ENCODE results near the gene AGPAT3.
A peak's percentile ranks its signal among the peaks of the same experiment; 100 is the strongest.

Gene AGPAT3

DNA sequence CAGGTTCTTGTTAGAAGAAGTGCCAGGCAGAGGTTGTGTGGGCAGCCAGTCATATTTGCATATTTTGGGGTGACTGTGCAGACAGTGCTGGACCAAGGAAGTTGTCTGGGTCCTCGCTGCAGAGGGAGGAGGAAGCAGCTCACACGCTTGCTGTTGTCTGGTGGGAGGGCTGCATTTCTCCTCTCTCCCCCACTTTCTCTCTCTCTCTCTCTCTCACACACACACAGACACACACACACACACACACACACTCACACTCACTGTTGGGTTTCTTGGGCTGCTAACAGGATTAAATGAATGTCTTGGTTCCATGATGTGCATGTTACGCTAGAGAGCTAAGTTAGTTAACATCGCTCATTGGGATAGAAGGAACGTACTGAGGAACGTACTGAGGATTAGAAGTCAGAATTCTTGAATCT lies 72.9 kb downstream of the AGPAT3 start:
- DNase-seq (ENCODE audit: low spot score), result no peak

DNA sequence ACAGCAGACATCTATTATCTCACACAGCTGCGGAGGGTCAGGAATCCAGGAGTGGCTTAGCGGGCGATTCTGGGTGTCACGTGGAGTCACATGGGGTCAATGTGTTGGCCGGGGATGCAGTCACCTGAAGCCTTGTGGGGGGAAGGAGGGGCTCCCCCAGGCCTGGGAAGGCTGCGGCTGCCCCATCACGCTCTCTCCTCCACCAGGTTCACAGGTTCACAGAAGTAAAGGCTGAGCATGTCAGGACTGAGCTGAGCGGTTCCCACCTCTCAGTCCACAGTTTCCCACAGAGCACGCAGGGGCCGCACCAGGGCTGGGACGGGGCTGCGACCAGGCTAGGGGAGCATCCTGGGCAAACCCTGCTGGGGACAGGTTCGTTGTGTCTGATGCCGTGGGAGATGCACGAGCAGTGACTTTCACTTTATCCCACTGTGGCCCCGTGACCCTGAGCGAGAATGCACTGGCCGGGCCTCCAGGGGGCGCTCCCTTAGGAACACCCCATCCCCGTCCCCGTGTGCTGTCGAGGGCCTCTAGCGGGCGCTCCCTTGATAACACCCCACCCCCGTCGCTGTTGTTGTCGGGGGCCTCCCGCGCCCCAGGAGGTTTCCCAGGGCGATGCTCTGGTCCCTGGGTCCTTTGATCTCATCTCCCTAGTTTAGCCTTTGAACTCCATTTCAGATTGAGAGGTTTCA lies 73.9 kb downstream of the AGPAT3 start:
- DNase-seq (ENCODE audit: low spot score), result peak; percentile 90

DNA sequence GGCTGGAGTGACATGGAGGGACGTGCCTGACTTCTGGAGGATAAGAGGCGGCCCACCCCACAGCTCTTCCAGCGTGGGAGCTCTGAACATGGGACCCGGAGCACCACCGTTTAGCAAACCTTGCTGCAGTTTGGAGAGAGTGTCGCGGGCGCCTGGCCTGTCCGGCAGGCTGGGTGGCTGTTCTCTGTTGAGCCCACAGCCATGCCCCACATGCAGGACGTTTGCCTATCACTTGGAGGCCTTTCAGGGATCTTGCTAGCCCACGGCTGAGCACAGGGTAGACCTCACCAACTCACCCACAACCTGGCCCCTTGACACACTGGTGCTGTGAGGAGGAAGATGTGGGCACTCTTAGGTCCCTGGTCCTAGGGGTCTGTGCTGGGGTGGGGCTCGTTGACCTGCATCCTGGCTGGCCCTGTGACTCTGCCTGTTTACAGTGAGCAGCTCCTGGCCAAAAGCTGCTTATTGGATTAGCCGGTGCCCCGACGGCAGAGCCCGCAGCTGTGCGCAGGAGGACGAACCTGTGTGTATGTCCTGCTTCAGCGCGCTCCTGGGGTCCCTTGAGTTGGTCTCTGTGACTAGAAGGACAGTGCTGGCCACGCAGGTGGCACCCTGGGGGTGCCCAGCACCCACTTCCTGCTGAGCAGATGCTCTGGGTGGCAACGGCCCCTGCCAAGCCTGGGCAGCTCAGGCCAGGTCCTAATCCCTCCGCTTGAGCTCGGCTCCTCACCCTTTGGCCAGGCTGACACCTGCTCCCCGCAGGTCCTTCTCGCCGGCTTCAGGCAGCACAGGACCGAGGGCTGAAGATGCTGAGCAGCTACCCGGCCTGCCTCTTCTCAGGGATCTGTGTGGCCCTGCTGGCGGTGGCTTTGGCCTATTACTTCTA lies 74.7 kb downstream of the AGPAT3 start:
- no peak for DNase-seq (ENCODE audit: low spot score)

DNA sequence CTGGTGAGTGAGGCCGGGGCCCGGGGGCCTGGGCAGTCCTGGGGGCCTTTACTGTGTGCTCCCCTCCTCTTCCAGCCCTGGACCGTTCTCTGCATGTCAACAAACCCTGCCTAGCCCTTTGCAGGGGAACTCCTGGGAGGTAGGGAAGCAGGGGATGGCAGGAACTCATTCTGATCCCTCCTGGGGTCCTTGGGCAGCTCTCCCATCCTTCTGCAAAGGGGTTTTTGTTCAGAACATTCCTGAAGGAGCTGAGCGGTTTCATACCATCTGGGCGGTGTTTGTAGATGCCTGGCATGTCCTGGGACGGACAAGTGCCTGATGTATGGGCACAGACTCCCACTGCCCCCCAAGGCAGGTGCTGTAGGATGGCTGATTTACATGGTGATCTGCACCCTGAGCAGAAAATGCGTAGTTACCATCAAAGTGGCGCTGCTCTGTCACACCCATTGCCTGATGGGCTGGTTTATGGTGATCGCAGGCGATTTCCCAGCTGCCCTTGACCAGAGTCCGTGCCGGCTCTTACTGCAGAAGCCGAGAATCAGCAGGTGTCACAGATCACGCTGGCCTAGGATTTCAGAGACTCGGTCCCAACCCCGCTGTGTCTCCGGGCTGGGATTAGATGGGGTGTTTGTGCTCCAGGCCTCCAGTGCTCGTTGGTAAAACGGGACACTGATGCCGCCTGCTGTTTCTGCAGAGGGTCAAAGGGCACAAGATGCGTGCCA lies 75.5 kb downstream of the AGPAT3 start:
- no peak for DNase-seq (ENCODE audit: low spot score)

DNA sequence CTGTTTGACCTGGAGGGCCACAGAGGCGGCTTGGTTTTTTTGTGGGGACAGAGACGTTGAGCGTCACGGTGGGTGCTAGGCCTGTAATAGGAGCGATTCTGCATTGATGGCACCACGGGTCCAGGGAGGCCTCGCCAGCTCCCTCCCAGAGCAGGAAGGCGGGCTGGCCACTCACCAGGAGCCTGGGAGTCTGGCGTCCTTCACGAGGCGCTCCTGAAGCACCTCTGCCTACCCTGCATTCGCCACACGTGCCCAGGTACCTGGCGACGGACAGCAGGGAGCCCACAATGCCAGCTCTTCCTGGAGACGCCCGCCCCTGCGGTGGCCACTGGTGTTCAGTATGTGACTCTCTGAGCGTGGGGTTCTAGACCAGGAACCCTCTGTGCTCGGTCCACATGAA lies 77.2 kb downstream of the AGPAT3 start:
- DNase-seq (ENCODE audit: low spot score), result no peak

DNA sequence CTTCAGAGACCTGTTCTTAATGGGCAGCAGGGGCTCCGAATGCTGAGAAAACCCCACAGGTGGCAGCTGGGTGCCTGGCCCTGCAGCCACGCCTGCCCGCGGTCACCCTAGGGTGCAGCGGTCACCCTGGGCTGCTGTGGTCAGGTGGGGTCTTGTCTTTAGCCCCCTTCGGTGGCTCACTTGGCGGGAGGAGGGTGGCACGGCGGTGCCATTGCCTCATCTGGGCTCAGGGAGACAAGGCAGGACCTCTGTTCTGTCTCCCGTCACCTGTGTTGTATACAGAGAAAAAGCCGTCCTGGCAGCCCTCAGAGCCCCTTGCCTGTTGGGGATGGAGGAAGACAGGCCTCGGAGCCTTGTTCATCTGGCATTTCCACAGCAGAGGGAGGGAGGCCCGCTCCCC lies 77.6 kb downstream of the AGPAT3 start:
- DNase-seq (ENCODE audit: low spot score), result no peak

DNA sequence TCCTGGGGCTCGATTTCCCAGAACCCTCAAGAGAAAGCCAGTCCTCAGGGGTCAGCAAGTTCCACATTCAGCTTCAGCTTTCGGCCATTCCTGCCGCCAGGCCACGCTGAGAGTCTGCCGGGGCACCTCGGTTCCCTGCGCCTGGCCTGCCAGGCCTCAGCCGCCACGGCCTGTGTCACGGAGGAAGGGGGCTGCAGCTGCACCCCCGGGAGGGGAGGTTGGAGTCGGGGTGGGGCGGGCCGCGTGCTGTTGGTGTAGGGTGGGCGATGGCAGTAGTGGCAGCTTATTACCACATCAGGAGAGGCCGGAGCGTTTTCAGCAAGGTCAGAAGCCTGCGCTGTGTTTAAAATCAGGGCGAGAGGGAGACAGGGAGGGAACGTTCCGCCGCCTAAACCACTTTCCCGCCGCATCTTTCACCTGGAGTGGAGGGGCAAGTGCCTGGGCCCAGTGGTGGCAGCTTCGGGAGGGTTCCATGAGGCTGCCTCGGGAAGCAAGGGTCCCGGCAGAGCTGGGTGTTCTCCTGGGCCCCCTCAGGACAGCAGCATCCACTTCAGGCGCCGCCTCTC lies 78.6 kb downstream of the AGPAT3 start:
- no peak for DNase-seq (ENCODE audit: low spot score)

DNA sequence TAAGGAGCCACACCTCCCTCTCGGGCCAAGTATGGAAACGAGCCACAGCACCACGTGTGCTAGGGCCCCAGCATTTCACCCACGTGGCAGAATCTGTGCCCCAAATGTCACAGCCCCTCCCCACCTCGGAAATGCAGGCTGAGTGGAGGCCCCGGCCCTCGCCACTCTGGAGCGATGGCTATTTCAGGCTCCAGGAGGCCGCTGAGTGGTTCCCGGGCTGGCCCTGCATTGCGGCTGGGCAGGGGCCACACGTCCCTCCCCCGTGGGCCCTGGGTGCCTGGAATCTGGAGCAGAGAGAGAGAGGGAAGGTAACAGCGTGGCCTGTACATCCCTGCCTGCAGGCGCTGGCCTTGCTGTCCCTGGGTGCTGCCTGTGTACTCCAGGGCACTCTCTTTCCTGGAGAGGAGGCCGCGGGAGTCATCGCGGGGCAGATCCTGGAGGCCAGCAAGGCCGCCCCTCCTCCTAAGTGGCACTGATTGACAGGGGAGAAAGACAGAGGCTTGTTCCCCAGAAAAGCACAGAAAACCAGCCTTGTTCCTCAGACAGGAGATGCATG lies 79.1 kb downstream of the AGPAT3 start:
- DNase-seq (ENCODE audit: low spot score), result no peak

DNA sequence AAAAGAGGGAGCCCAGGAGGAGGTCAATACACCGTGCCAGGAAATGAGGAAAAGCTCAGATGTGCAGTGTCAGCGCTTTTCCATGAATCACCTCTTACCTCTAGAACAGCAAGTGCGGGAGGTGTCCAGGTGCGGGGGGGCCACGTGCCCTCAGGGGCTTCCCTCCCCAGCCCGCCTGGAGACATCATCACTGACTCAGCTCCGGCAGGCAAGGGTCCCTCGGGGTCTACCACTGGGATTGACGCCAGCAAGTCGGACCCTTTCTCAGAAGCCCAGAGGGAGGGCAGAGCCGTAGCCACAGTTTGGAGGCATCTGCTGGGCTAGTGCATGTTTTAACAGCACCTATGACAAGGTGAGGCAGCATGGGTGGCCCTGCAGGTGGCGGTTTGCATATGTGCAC lies 79.7 kb downstream of the AGPAT3 start:
- DNase-seq (ENCODE audit: low spot score), result no peak

DNA sequence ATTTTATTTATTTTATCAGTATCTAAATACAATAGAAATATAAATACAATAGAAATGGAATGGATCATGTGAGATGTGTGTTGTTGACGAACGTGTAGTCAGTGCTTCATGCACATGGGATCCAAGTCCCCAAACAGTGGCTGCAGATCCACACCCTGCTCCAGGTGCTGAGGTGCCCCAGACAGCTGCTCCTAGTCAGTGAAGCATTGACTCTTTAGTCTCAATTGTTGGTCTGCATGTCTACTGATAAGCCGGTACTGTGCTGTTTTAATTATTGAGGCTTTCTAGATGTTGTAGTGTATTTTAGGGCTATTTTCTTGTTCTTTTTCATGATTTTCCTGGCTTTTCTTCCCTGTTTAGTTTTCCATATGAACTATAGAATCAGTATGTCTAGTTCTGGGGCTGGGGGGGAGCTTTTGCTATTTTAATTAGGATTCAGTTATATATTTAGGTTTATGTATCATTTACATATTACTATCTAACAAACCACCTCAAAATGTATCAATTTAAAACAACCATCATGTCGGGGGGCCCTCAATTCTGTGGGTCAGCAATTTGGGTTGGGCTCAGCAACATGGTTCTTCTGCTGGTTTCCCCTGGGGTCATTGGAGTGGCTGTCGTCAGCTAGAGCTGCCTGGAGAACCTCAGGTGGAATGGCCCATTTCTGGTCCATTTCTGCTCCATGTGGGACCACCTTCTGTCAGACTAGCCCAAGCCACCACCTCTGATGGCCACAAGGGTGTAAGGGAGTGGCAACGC lies 83.9 kb downstream of the AGPAT3 start:
- DNase-seq (ENCODE audit: low spot score), result no peak

DNA sequence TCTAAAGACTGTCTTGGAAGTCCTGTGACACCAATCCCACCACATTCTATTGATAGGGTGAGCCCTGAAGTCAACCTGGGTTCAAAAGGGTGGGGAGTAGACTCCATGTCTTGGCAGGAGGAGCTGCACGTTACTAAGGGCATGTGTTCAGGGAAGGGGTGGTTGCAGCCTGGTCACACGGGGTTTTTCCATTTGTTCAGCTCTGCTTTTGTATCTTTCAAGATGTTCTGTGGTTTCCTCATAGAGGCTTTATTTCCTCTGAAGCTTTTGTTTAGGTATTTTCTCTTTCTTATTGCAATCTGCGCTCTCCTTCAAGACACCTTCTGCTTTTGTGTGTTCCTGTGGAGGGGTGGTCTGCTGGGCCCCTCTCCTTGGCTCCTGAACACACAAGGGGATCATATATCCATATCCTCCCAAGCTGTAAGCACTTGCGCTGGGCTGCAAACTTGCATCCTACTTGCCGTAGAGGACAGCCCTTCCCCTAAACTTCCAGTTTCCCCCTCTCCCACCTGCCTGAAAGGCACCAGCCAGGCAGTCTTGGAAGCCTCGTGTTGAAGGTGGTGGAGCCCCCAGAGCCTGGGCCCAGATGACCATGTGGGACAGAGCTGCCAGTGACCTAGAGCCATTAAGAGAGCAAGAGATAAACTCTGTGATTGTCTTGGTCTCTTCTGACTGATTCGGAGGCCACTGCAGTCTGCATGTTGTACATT lies 84.6 kb downstream of the AGPAT3 start:
- DNase-seq (ENCODE audit: low spot score), result peak; percentile 3

DNA sequence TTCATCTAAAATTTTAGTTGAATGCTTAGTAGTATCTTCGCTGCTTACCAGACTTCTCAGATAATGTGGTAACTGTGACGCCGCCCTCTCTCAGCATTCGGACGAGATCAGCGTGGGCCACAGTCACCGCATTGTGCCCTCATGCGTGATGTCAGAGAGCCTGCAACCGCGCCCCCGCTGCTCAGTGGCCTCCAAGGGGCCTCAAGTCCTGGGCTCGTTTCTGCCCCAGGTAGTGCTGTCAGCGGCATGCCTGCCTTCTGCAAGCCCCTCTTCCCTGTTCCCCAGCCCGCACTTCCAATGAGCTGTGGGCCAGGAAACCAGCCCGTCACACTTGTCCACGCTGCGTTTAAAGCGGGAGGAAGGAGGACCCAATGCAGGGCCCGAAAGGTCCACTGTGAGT lies 85.5 kb downstream of the AGPAT3 start:
- no peak for DNase-seq (ENCODE audit: low spot score)

DNA sequence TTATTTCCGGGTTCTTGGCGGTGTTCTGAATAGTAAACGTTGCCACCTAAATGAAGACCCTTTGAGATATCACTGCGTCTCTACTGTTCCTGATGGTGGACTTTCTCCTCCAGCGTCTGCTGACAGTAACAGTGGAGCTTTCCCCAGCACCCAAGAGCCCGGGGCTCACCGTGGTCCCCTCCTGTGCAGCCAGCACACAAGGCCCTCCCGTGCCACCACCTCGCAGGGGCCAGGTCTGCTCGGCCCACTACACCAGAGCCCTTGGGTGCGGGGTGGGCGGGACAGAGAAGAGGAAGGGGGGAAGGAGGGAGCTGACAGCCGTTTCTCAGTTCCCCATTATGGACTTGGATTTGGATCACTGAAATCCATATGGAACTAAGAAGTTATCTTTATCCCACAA lies 85.9 kb downstream of the AGPAT3 start:
- DNase-seq (ENCODE audit: low spot score), result no peak

DNA sequence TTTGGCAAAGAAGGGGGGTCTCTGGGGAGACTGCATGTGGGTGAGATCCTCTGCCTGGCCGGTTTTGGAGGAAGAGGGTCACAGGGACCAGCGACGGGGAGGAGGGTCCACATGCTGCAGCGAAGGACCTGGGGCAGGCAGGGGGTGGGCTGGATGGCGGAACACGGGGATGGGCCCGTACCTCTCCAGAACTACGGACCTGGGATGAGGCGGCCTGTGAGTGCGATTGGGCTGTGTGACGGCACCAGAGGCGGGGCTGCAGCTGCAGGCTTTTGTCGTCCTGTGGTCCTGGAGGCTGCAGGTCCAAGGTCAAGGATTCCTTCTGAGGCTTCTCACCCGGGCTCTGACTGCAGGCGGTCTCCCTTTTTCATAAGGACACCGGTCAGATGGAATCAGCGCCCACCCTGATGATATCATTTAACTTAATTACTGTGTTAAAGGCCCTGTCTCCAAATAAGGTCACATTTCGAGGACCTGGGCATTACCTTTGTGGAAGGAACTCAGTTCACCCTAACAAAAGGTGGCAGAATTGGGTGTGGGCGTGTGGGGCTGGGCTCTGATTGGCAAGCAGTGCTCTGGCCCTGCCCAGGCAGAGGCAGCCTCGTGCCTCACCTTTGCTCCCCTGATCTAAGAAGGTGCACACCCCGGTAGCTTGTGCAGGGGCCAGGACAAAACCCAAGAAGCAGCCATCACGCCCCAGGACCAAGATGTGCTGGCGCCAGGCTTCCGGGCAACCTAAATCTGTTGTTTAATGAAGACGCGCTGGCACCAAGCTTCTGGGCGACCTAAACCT lies 87.1 kb downstream of the AGPAT3 start:
- DNase-seq (ENCODE audit: low spot score), result no peak

DNA sequence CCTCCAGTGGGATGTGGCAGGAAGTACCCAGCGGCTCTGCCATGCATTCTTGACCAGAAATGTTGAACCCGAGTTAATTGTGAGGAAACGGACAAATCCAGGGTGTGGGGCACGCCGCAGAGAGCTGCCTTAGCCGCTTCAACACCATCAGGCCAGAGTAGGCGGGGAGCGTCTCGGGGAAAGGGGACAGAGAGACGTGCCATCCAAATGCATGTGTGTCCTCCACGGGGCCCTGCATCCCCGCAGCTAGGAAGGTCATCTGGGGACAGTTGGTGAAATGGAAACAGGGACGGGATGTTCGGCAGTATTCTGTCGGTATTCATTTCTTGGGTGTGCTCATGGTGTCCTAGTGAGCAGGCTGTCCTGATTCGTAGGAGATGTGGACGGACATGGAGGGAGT lies 88.0 kb downstream of the AGPAT3 start:
- DNase-seq (ENCODE audit: low spot score), result no peak

DNA sequence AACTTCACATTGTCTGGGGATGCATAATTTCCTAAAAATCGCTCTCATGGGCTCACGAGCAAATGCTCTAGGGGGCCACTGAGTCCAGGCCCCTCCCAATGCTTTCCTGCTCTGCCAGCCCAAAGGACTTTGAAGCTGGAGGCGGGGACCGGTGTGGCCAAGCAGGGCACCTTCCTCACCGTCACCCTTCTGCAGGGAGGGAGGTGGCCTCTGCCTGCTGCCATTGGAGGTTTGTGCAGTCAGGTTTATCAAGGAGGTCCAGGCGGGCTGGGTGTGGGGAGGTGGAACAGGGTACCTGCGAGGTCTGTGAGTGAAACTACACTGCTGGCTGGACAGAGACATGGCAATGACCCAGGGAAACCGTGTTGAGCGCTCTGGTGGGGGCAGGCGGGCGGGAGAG lies 89.0 kb downstream of the AGPAT3 start:
- no peak for DNase-seq (ENCODE audit: low spot score)

DNA sequence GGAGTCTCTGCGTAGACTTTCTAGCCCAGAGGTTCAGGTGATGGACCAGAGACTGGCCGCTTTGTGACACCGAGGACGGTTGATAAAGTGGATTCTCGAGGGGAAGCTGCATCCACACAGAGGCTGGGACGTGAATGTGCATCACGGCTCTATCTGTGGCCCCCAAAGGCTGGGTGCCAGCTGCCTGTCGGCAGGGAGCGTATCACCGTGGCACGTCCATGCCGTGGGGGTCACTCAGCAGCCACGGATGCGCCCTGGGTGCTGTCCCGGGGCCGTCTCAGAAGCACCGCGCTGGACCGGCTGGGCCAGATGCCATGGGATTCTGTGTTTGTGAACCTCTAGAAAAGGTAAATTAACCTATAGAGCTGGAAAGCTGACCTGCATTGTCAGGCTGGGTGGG lies 89.9 kb downstream of the AGPAT3 start:
- DNase-seq (ENCODE audit: low spot score), result no peak

DNA sequence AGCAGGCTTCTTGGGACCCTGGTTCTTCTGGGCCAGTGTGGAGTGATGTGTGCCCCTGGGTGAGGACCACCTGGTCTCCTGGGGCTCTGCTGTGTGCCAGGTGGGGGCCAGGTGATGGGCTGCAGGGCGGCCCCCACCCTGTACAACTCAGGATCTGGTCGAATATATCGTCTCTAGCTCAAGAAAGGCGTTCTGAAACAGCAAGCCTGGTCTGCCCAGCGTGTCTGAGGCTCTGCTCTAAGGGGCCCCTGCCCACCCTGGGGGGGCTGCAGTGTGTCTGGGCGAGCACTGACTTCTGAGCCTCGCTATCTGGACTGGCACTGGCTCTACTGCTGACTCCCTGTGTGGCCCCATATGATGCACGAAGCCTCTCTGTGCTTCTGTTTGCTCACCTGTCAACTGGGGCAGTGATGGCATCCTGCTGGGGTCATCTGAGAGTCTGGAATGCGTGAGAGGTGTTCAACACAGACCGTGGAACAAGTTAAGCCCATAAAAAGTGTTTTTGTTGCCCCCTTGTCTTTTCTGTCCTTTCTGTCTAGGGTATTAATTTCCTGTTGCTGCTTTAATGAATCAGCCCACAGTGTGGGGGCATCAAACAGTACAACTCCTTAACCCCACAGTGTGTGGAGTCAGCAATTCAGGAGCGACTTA lies 91.1 kb downstream of the AGPAT3 start:
- no peak for DNase-seq (ENCODE audit: low spot score)

DNA sequence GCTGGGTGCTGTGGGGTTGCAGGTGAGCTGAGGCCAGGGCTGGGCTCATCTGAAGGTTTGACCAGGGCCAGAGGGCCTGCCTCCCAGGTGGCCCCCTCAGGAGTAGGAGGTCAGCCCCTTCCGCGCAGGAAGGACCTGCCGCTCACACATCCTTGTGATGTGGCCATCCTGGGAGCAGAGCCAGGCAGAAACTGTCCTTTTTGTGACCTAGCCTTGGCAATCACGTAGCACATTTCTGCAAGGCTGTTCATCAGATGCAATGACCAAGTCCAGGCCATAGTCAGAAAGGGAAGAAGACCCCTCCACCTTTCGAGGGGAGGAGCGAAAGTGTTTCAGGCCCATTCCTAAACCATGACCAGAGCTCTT lies 91.6 kb downstream of the AGPAT3 start:
- DNase-seq (ENCODE audit: low spot score), result no peak

DNA sequence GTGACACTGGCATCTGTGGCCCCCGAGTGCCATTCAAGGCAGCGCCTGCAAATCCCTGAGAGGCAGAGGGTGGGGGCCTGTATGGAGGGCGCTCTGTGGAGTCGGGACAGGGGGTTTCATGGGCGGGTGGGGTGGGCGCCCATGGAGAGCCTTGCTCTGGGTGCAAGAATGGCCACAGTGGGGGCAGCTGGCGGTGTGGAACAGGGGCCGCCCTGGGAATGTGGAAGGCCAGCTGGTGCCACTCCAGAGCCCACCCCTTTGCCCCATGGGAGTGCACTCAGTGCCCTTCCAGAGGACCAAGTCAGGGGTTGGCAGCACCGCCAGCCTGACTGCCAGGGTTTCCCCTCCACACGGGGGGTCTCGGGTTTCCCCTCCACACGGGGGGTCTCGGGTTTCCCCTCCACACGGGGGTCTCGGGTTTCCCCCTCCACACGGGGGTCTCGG lies 92.1 kb downstream of the AGPAT3 start:
- DNase-seq (ENCODE audit: low spot score), result no peak
